Activated CD8-positive, alpha-beta memory T cell treated with anti-CD3 and anti-CD28 coated beads, Interleukin-2, amount 50 U/mL, for 48 hours (primary cell): ENCODE measurements around the gene GH1.
"Not testable (repeated sequence)": the region's sequence is repeated elsewhere in the genome, so short reads cannot be mapped to it uniquely, and the experiment has no call there.

ENCODE experiments used
- DNase-seq: peaks from one replicate; pipeline ENCODE4 v3.0.0-alpha.2; 2020

The GH1 gene

GRCh38 chr17:63894021-63894420, 24.6 kb downstream of the GH1 start:
- DNase-seq: not testable (repeated sequence)

GRCh38 chr17:63892316-63893037, 26.2 kb downstream of the GH1 start:
- DNase-seq: not testable (repeated sequence)

GRCh38 chr17:63889026-63889848, 29.4 kb downstream of the GH1 start:
- DNase-seq: peak; percentile 54

- DNase-seq: peak; percentile 35
Observed at GRCh38 chr17:63885119-63885518, 33.5 kb downstream of the GH1 start.

DNA sequence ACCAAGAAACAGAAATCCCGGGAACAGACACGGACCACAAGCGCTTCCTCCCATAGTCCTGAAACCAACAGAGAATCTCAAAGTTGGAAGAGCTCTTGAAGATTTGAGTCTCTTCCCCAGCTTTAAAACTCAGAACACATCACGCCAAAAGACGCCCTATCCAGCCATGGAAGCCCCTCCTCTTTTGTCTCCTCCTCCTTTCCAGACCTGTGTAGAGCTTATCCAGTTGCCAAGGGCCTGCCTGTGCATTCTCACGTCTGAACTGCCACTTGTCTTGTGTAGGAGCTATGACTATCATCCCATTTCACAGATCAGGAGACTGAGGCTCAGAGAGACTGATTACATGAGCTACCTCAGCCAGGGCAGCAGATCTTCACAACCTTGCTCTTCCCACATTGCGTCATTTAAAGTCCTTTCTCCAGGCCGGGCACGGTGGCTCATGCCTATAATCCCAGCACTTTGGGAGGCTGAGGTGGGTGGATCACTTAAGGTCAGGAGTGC, 36.0 kb downstream of the GH1 start:
- peak; percentile 18 for DNase-seq

- DNase-seq: peak; percentile 79
Observed at GRCh38 chr17:63881935-63882601, 36.6 kb downstream of the GH1 start, which contains the start of gene GH2. Gene GH2 (minus strand): TSS chr17:63881944. CDS start chr17:63881801, 143 bp downstream.

GRCh38 chr17:63881337-63881736, 37.3 kb downstream of the GH1 start:
- not testable (repeated sequence) for DNase-seq

- peak; percentile 45 for DNase-seq
Observed at GRCh38 chr17:63880706-63881105, 37.9 kb downstream of the GH1 start.

- not testable (repeated sequence) for DNase-seq
Observed at GRCh38 chr17:63878413-63878812, 40.2 kb downstream of the GH1 start.

GRCh38 chr17:63874693-63875092, 43.9 kb downstream of the GH1 start:
- DNase-seq: not testable (repeated sequence)

GRCh38 chr17:63874061-63874626, 44.5 kb downstream of the GH1 start:
- DNase-seq: not testable (repeated sequence)

DNA sequence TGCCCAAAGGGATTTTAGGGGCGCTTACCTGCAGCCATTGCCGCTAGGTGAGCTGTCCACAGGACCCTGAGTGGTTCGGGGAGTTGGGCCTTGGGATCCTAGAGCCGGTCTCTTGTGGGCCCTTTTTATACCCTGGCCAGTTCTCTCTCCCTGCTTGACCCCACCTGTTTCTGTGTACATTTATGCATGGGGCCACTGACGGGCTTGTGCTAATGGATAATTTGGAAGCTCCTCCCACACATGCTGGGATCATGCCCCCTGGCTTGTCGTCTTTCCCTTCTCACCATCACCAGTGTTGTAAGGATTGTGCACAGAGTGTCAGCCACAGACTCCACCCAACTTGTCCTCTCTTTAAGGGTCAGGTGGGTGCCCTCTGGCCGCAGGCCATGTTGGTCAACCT, 45.1 kb downstream of the GH1 start, which contains the start of gene CSH2:
Gene CSH2, minus strand, starts transcription at position 101 of the 400 bp plus-strand sequence. Its CDS starts 63 bp downstream, at position 38.
- DNase-seq: not testable (repeated sequence)

DNA sequence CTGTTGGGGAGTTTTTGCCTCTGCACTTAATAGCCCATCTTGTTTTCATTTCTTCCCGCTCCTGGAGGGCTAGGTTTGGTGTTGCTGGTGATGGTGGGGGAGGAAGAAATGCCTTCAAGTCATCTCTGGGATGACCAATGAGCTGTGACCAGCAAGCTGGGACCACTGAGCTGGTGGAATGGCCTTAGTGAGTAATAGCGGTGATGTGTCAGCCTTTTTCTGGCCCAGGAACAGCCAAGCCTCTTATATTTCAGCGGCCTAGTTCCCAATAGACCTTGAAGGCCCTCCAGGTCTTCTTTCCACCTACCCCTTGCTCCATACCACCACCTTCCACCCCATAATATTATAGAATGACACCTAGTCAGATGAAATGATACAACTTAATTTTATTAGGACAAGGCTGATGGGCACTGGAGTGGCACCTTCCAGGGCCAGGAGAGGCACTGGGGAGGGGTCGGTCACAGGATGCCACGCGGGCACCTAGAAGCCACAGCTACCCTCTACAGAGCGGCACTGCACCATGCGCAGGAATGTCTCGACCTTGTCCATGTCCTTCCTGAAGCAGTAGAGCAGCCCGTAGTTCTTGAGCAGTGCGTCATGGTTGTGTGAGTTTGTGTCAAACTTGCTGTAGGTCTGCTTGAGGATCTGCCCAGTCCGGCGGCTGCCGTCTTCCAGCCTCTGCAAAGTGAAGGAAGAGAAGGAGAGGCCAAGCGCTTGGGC, 46.8 kb downstream of the GH1 start:
- not testable (repeated sequence) for DNase-seq

- not testable (repeated sequence) for DNase-seq
Observed at GRCh38 chr17:63870292-63870665, 48.4 kb downstream of the GH1 start.

- DNase-seq: not testable (repeated sequence)
Observed at GRCh38 chr17:63869491-63870291, 48.9 kb downstream of the GH1 start.
